ENCODE data around the gene CAB39.

DNA sequence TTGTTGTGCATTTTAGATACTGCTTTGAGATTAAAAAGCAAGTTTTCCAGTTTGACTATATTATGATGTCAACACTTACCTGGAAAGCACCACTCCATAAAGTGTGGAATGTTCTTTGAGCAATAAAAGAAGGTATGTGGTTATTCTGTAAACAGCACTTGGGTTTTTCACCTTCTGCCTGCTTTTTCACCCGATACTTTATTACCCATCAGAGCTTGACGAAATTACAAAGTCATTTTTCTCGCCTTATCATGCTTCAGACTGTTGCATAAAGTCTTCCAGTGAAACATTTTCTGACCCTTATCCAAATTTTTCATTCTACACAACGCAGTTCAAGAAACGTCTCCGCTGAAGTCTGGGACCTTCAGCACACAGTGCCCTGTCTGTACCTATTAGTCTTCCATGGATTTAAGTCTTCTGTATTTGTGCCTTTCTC lies 25.2 kb downstream of the CAB39 start:
- TF ChIP-seq, protein P1, sequence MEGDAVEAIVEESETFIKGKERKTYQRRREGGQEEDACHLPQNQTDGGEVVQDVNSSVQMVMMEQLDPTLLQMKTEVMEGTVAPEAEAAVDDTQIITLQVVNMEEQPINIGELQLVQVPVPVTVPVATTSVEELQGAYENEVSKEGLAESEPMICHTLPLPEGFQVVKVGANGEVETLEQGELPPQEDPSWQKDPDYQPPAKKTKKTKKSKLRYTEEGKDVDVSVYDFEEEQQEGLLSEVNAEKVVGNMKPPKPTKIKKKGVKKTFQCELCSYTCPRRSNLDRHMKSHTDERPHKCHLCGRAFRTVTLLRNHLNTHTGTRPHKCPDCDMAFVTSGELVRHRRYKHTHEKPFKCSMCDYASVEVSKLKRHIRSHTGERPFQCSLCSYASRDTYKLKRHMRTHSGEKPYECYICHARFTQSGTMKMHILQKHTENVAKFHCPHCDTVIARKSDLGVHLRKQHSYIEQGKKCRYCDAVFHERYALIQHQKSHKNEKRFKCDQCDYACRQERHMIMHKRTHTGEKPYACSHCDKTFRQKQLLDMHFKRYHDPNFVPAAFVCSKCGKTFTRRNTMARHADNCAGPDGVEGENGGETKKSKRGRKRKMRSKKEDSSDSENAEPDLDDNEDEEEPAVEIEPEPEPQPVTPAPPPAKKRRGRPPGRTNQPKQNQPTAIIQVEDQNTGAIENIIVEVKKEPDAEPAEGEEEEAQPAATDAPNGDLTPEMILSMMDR (IDR thresholded peaks at IDR 0.05; ENCODE audit: extremely low read depth in 1 of 2, insufficient read depth in 1 of 2, low read depth in 1 of 2, low read length in 2 of 2), result no peak
- TF ChIP-seq EZH2 (IDR thresholded peaks at IDR 0.05; ENCODE audit: borderline replicate concordance, low read depth, low read length, severe bottlenecking), result no peak
- TF ChIP-seq, protein P2, sequence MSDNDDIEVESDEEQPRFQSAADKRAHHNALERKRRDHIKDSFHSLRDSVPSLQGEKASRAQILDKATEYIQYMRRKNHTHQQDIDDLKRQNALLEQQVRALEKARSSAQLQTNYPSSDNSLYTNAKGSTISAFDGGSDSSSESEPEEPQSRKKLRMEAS (IDR thresholded peaks at IDR 0.05; ENCODE audit: insufficient read depth, insufficient read length), result no peak
- no peak for TF ChIP-seq POLR2A (IDR thresholded peaks at IDR 0.05; ENCODE audit: low read depth, low read length)
- no peak for TF ChIP-seq MYC (IDR thresholded peaks at IDR 0.05; ENCODE audit: low read depth, low read length)
- TF ChIP-seq GATA2 (IDR thresholded peaks at IDR 0.05; ENCODE audit: insufficient read depth, insufficient read length, low read depth, low read length), result no peak
- no peak for TF ChIP-seq POLR2AphosphoS5 (IDR thresholded peaks at IDR 0.05; ENCODE audit: insufficient read depth, low read depth, low read length)

All from endothelial cell of umbilical vein (primary cell).